ENCODE results near the gene UVSSA.

DNA sequence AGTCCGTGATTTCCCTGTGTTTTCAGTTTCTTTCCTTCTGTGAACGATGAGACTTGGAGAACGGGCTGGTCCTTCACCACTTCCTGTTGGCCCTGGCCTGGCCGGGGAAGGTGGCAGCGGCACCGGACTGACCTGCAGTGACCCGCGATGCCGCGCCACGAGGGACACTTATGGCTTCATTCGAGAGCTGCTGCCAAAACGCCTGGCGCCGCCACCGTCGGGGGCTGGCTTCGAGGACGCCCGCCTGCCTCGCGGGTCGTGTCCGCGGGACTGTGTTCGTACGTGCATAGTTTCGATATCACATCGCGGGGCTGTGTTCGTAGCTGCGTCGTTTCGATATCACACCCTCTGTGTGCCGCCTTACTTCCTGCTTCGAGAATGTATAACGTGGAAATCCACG is 7.5 kb upstream of the UVSSA start:
- TF ChIP-seq, protein P1, sequence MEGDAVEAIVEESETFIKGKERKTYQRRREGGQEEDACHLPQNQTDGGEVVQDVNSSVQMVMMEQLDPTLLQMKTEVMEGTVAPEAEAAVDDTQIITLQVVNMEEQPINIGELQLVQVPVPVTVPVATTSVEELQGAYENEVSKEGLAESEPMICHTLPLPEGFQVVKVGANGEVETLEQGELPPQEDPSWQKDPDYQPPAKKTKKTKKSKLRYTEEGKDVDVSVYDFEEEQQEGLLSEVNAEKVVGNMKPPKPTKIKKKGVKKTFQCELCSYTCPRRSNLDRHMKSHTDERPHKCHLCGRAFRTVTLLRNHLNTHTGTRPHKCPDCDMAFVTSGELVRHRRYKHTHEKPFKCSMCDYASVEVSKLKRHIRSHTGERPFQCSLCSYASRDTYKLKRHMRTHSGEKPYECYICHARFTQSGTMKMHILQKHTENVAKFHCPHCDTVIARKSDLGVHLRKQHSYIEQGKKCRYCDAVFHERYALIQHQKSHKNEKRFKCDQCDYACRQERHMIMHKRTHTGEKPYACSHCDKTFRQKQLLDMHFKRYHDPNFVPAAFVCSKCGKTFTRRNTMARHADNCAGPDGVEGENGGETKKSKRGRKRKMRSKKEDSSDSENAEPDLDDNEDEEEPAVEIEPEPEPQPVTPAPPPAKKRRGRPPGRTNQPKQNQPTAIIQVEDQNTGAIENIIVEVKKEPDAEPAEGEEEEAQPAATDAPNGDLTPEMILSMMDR (IDR thresholded peaks at IDR 0.05) = no peak
- TF ChIP-seq POLR2A (IDR thresholded peaks at IDR 0.05) = no peak

All from breast epithelium (tissue), 3 donors.